HepG2 (cell line): Measurements from ENCODE around the gene SMDT1. TPM values are rescaled to one million over a fixed set of nuclear protein-coding genes. Genes with fewer than 3 reads are reported as not detected.

Source experiments
- CCDC6 ChIP-seq: sonication (generic); formaldehyde crosslinking; IDR thresholded peaks from 2 replicates; pipeline ENCODE4 v1.8.1; 2022; ENCODE audit warnings: mild to moderate bottlenecking, missing genetic modification reagents, moderate library complexity
- CREB3 ChIP-seq: sonication (generic); formaldehyde crosslinking; IDR thresholded peaks from 2 replicates; pipeline ENCODE4 v1.5.0; 2020; ENCODE audit warnings: missing genetic modification reagents
- HES4 ChIP-seq: sonication (generic); formaldehyde crosslinking; IDR thresholded peaks from 2 replicates; pipeline ENCODE4 v1.9.0; 2021; ENCODE audit warnings: mild to moderate bottlenecking, missing genetic modification reagents, borderline replicate concordance
- HNF4A ChIP-seq: sonication (generic); formaldehyde crosslinking; IDR thresholded peaks from 2 replicates; pipeline ENCODE4 v1.4.0; 2020; ENCODE audit warnings: missing genetic modification reagents
- MXD4 ChIP-seq: IDR thresholded peaks from 2 replicates; pipeline ENCODE4 v1.6.1; 2016; ENCODE audit warnings: mild to moderate bottlenecking, missing biosample characterization, missing genetic modification reagents
- NFE2L2 ChIP-seq: fragments of 150-350 bp; IDR thresholded peaks from 2 replicates; pipeline ENCODE4 v1.6.1; 2014; ENCODE audit warnings: low read length
- NFIC ChIP-seq: IDR thresholded peaks from 2 replicates; pipeline ENCODE4 v1.6.1; 2012; ENCODE audit warnings: mild to moderate bottlenecking, low read length, inconsistent platforms
- NR0B2 ChIP-seq: sonication (generic); formaldehyde crosslinking; IDR thresholded peaks from 2 replicates; pipeline ENCODE4 v1.4.0; 2020; ENCODE audit warnings: mild to moderate bottlenecking, missing genetic modification reagents
- POLR2AphosphoS2 ChIP-seq: IDR thresholded peaks from 2 replicates; pipeline ENCODE4 v1.6.1; 2011; ENCODE audit warnings: low read depth, low read length, improper control_type of control experiment
- PRDM10 ChIP-seq: sonication (generic); formaldehyde crosslinking; IDR thresholded peaks from 2 replicates; pipeline ENCODE4 v1.4.0; 2020; ENCODE audit warnings: low read depth, missing genetic modification reagents
- RBAK ChIP-seq: sonication (generic); formaldehyde crosslinking; IDR thresholded peaks from 2 replicates; pipeline ENCODE4 v1.5.1; 2020; ENCODE audit warnings: mild to moderate bottlenecking, missing genetic modification reagents
- SMAD1 ChIP-seq: sonication (generic); formaldehyde crosslinking; IDR thresholded peaks from 2 replicates; pipeline ENCODE4 v1.4.0; 2020; ENCODE audit warnings: missing genetic modification reagents, low read depth, mild to moderate bottlenecking, borderline replicate concordance
- SOX5 ChIP-seq: IDR thresholded peaks from 2 replicates; pipeline ENCODE4 v1.6.1; 2016; ENCODE audit warnings: borderline replicate concordance
- ZKSCAN8 ChIP-seq: IDR thresholded peaks from 2 replicates; pipeline ENCODE4 v1.6.1; 2016; ENCODE audit warnings: borderline replicate concordance, missing genetic modification reagents, missing compliant biosample characterization
- ZNF10 ChIP-seq: sonication (generic); formaldehyde crosslinking; IDR thresholded peaks from 2 replicates; pipeline ENCODE4 v1.4.0; 2020; ENCODE audit warnings: mild to moderate bottlenecking, low read depth, missing genetic modification reagents, borderline replicate concordance
- ZNF275 ChIP-seq: sonication (generic); formaldehyde crosslinking; IDR thresholded peaks from 2 replicates; pipeline ENCODE4 v1.8.0; 2022; ENCODE audit warnings: missing genetic modification reagents, mild to moderate bottlenecking, inconsistent platforms, borderline replicate concordance
- ZNF296 ChIP-seq: sonication (generic); formaldehyde crosslinking; conservative IDR thresholded peaks from 2 replicates; pipeline ENCODE4 v1.5.0; 2020; ENCODE audit warnings: mild to moderate bottlenecking, missing genetic modification reagents
- ZNF430 ChIP-seq: sonication (generic); formaldehyde crosslinking; IDR thresholded peaks from 2 replicates; pipeline ENCODE4 v1.9.0; 2021; ENCODE audit warnings: mild to moderate bottlenecking, missing genetic modification reagents
- ZNF549 ChIP-seq: sonication (generic); formaldehyde crosslinking; IDR thresholded peaks from 2 replicates; pipeline ENCODE4 v1.5.0; 2020; ENCODE audit warnings: missing genetic modification reagents
- ZNF576 ChIP-seq: sonication (generic); formaldehyde crosslinking; IDR thresholded peaks from 2 replicates; pipeline ENCODE4 v1.4.0; 2020; ENCODE audit warnings: mild to moderate bottlenecking, missing genetic modification reagents
- ZNF75D ChIP-seq: sonication (generic); formaldehyde crosslinking; IDR thresholded peaks from 2 replicates; pipeline ENCODE4 v1.8.1; 2023; ENCODE audit warnings: missing genetic modification reagents, mild to moderate bottlenecking, borderline replicate concordance
- polyA plus RNA-seq, 8 experiments: library from polyadenylated mRNA; depleted of rRNA in 3 of 8; stranded (reverse) in 7 of 8; unstranded in 1 of 8; fragments of >200 nt; fragmentation: Illumina TruSeq in 4 of 8; extraction: Trizol in 4 of 8; gene quantifications; 2 replicates each; pipeline versions ENCODE4 v1.2.1 to v1.2.3, GENCODE V29; 2011 to 2016; ENCODE audit warnings: low read depth in 4 of 8, missing spikeins in 1 of 8, mixed read lengths in 1 of 8; ENCODE audit not compliant: insufficient read depth in 1 of 8
- total RNA-seq, 5 experiments: library from RNA; depleted of rRNA; stranded (reverse); fragments of >200 nt; fragmentation: Illumina TruSeq; extraction: Trizol; gene quantifications; 2 replicates each; pipeline ENCODE4 v1.2.3, GENCODE V29; 2016; ENCODE audit warnings: low read depth in 1 of 5

Gene SMDT1
- total and polyA plus RNA-seq, 2 of the 13 experiments (the other 11 are each of a cell fraction or from before 2014, with no cell fraction given) = 8.3 to 26.6 TPM

- TF ChIP-seq NR0B2 (CRISPR knock-in tag) (peak; percentile 11; the same call in 1 of the 2 replicates), MXD4 (CRISPR knock-in tag) (peak; percentile 65), CREB3 (CRISPR knock-in tag) (0 out of 2 replicates have a peak, but pooled peaks have one; percentile 46), SMAD1 (peak; percentile 87; the same call in 1 of the 2 replicates), PRDM10 (peak; percentile 95), HES4 (CRISPR knock-in tag) (0 out of 2 replicates have a peak, but pooled peaks have one; percentile 29), ZNF430 (no peak; the same call in 1 of the 2 replicates), ZNF296 (CRISPR knock-in tag) (no peak), POLR2AphosphoS2 (0 out of 2 replicates have a peak, but pooled peaks have one; percentile 54), NFIC (no peak), CCDC6 (CRISPR knock-in tag) (no peak; the same call in 1 of the 2 replicates), ZNF576 (CRISPR knock-in tag) (no peak), ZNF549 (CRISPR knock-in tag) (peak; percentile 83; the same call in 1 of the 2 replicates), ZNF275 (CRISPR knock-in tag) (peak; percentile 82; the same call in 1 of the 2 replicates), ZNF10 (CRISPR knock-in tag) (no peak), RBAK (CRISPR knock-in tag) (no peak), SOX5 (CRISPR knock-in tag) (peak; percentile 47), ZNF75D (no peak), NFE2L2 (no peak), ZKSCAN8 (CRISPR knock-in tag) (peak; percentile 43; the same call in 1 of the 2 replicates), HNF4A (peak; percentile 95)
Measured at GRCh38 chr22:42090596-42091454, 11.3 kb downstream of the SMDT1 start, which contains the start of gene NDUFA6 (continued).
